CD4-positive, alpha-beta T cell treated with Interleukin-10 for 1 hour (primary cell): Measurements from ENCODE around the gene SOX18.

Experiments used
- DNase-seq: peaks from one replicate; pipeline ENCODE4 v3.0.0-alpha.2; 2020

The SOX18 gene

DNA sequence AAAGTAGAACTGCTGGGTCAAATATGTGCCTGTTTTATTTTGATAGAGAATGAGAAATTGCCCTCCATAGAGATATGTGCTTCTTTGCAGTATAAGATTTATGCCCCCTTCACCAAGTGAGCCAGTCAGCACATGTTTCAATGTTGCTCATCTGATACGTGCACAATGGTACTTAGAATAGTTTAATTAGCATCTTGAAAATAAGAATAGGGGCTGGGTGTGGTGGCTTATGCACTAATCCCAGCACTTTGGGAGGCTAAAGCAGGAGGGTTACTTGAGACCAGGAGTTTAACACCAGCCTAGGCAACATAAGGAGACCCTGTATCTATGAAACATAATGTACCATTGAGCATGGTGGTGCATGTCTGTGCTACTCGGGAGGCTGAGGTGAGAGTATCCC, 33.8 kb downstream of the SOX18 start:
- DNase-seq = no peak

DNA sequence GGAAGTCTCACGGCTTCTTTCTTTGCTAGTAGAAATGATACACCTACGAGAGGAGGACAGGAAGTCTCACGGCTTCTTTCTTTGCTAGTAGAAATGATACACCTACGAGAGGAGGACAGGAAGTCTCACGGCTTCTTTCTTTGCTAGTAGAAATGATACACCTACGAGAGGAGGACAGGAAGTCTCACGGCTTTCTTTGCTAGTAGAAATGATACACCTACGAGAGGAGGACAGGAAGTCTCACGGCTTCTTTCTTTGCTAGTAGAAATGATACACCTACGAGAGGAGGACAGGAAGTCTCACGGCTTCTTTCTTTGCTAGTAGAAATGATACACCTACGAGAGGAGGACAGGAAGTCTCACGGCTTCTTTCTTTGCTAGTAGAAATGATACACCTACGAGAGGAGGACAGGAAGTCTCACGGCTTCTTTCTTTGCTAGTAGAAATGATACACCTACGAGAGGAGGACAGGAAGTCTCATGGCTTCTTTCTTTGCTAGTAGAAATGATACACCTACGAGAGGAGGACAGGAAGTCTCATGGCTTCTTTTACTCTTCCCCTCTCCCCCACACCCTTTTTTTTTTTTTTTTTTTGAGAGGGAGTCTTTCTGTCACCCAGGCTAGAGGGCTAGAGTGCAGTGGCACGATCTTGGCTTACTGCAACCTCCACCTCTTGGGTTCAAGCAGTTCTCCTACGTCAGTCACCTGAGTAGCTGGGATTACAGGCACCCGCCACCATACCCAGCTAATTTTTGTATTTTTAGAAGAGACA, 36.9 kb downstream of the SOX18 start:
- peak; percentile 44 for DNase-seq

DNA sequence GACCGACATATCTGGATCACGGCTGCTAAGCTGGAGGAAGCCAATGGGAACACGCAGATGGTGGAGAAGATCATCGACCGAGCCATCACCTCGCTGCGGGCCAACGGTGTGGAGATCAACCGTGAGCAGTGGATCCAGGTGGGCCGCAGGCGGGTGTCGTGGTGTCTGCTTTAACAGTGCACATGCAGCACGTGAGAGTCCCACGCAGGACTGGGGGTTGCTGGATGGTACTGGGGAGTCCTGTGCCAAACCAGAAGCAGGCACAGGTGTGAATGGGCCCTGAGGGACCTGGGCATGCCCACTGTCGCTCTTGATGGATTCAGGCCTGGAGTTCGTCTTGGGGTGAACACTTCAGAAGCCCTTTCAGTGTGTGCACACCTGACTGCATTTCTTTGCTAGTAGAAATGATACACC, 38.1 kb downstream of the SOX18 start:
- peak; percentile 7 for DNase-seq

DNA sequence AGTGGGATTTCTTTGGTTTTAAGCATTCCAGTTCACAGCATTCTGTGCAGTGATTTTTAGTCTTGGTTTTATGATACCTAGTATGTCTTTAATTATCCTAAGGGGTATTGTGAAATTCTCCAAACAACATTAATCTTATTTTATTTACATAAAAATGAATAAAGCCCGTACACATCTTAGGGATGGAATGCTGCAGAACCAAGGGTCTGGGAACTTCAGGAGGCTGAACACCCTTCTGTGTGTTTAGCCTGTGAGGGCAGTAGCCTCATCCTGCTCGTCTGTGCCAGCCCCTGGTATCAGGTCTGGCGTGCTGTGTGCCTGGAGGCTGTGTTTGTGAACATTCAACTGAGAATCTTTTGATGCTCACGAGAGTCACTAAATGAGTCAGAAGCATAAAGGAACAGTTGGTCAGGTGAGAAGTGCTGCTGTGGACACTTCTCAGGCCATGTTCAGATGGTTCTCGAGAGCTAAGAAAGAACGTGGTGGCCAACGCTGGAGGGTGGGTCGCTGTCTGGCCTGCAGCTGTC, 38.7 kb downstream of the SOX18 start:
- DNase-seq = no peak

DNA sequence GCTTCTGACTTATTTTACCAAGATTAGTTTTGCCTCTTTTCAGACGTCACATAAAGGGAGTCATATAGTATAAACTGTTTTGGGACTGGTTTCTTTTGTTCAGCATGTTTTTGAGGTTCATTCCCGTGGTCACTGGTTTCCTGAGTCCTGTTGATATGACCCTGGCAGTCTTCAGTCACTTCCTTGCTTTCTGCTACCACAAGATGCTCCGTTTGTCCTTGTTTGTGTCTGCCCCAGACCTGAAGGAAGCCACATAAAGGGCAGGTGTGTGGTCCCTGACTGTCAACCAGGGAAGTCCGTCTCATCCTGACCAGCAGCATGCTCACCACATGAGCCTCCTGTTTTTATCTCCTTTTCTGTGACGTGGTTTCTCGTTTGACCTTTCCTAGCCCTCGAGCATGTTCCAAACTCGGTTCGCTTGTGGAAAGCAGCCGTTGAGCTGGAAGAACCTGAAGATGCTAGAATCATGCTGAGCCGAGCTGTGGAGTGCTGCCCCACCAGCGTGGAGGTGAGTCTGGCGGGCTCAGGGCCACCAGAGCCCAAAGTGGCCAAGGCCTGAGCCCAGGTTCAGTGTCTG, 39.5 kb downstream of the SOX18 start:
- DNase-seq = no peak

DNA sequence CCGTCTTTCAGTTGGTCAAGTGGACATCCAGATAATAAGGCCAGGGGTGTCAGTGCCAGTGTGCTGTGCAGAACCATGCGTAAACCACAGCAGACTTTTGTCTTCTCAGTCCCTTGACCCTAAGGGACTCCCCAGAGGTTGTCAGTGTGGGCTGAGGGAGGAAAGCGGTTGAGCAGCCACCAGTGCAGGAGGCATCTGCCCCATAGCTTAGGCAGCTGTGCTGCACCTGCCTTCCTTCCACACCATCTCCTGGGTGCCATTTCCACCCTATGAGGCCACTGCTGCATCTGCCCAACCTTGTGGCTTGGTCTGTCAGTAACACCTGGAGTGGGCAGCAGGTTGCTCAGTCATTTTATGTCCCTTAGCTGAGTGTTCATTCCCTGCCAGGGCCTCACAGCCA, 42.5 kb downstream of the SOX18 start:
- no peak for DNase-seq

DNA sequence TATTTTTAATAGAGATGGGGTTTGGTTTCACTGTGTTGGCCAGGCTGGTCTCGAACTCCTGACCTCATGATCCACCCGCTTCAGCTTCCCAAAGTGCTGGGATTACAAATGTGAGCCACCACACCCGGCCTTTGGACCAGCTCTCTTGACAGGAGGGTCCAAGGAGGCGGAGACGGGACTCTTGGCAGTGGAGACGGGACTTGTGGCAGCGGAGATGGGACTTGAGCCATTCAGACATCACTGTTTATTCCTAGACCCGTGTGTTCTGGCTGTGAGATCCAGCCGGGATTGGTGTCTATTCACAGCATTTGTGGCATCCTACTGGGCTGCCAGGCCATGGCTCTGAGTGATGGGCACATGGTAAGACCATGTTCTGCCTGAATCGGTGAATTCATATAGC, 42.9 kb downstream of the SOX18 start:
- no peak for DNase-seq

DNA sequence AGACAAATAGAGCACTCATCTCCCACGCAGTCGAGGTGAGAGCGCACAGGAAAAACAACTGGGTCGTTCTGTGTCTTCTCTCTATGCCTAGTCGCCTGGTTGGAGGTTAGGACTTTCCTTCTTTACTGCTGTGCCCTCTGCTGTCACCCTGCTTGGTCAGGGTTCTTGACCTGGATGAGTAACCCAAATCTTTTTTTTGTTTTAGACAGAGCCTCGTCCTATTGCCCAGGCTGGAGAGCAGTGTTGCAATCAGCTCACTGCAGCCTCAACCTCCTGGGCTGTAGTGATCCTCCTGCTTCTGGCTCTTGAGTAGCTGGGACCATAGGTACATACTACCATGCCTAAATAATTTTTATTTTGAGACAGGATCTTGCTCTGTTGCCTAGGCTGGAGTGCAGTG, 44.0 kb downstream of the SOX18 start:
- no peak for DNase-seq

DNA sequence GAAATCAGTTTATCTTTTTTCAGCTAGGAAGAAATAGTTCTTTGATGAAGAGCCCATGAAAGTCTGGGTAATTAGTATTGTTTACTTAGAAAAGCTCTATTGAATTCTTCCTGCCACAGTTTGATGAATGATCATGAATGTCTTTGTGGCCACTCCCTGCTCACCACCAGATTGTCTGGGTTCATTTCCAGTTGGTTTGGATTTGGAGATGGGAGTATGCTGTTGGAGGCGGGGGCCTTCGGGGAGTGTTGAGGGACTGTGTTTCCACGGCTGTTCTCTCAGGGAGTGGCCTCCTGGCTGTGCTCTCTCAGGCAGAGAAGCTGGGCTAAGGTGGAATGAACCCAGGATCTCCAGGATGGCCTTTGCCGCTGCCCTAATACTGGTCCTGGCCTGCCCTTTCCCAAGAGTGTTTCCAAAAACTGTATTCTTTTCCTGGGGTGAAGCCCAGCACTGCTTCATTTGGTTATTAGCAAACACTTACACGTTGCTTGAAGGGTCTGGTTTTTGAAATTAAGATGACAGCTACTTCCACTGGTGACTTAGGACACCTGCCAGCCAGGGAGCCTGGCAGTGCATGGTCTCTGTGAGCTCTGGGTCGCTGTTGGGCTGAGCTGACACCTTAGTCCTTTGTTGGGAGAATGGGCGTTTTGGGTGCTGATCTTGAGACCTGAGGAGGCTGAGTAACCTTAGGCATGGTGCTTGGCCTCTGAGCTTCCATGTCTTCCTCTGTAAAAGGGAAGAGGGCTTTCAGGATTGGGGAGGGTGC, 45.3 kb downstream of the SOX18 start:
- no peak for DNase-seq

DNA sequence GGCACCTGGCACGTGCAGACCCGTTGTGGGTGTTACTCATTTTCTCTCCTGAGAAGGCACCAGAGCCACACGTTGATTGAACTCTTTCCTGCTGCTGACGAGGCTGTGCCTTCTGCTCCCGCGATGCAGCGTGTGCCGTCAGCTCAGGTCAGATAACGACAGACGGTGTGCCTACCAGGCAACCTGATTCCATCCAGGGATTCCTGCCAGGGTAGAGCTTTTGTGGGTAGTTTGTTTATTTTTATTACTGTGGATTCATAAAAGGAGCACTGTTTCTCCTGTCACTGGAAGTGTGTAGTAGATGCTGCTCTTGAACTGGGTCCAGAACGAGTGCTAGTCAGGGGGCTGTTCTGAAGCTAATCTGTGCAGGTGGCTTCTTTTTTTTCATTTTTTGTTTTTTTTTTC, 47.8 kb downstream of the SOX18 start:
- no peak for DNase-seq

DNA sequence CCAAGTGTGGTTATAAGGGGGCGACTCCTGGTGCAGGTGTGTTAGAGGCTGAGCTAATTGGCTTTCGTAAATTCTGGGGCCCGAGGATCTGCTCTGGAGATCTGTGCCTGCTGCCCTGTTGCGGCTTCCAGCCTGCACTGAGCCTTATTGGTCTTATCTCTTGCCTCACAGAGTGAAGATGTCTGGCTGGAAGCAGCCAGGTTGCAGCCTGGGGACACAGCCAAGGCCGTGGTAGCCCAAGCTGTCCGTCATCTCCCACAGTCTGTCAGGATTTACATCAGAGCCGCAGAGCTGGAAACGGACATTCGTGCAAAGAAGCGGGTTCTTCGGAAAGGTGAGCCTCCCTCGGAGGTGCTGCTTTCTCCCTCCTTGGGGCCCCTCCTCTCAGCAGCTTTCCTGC, 48.5 kb downstream of the SOX18 start:
- DNase-seq = no peak
